Measurements from ENCODE around the gene KLHDC10.

KLHDC10 gene

GRCh38 chr7:130131191-130131834 is 61.0 kb downstream of the KLHDC10 start:
- Histone ChIP-seq H3K27me3 (ENCODE audit: low read length) (no peaks in the 10 kb centered on the region), H3K9me3 (ENCODE audit: insufficient read depth, low read length) (no peaks in the 10 kb centered on the region), H2AFZ (ENCODE audit: low read depth, low read length, severe bottlenecking) (no peak overlapping the region), H3K4me2 (ENCODE audit: low read depth, low read length, poor library complexity, severe bottlenecking) (no peak overlapping the region), H3K9me2 (replicated peaks; ENCODE audit: insufficient read depth, low read length) (no peaks in the 10 kb centered on the region), H3K79me2 (ENCODE audit: insufficient read depth, low read length) (no peaks in the 10 kb centered on the region), H3K9ac (ENCODE audit: low read length) (no peak overlapping the region), H3K36me3 (ENCODE audit: low read length) (0 out of 2 replicates have a peak, but pooled peaks cover 3% of the 10 kb centered on the region), H3K27ac (ENCODE audit: low read depth, low read length) (no peak overlapping the region), H3K4me3 (ENCODE audit: insufficient read depth, low read length, poor library complexity, severe bottlenecking) (no peak overlapping the region), H4K20me1 (ENCODE audit: low read depth, low read length) (no peaks in the 10 kb centered on the region), H3F3A (ENCODE audit: insufficient read depth) (no peaks in the 10 kb centered on the region)
- no peak for TF ChIP-seq EZH2phosphoT487 (conservative IDR thresholded peaks at IDR 0.05; ENCODE audit: low read length)
- no peak for TF ChIP-seq CTCF (IDR thresholded peaks at IDR 0.05; ENCODE audit: insufficient read depth, low read length, poor library complexity, severe bottlenecking)

- no peaks in the 10 kb centered on the region for H3K9me3 ChIP-seq (ENCODE audit: insufficient read depth, low read length)
- H3K9ac ChIP-seq (ENCODE audit: low read length): no peak overlapping the region
- H4K20me1 ChIP-seq (ENCODE audit: low read depth, low read length): no peaks in the 10 kb centered on the region
- 0 out of 2 replicates have a peak, but pooled peaks cover 3% of the 10 kb centered on the region for H3K36me3 ChIP-seq (ENCODE audit: low read length)
- H3K9me2 ChIP-seq (replicated peaks; ENCODE audit: insufficient read depth, low read length): no peaks in the 10 kb centered on the region
- H3K27me3 ChIP-seq (ENCODE audit: low read length): no peaks in the 10 kb centered on the region
- no peaks in the 10 kb centered on the region for H3F3A ChIP-seq (ENCODE audit: insufficient read depth)
- TF ChIP-seq CTCF (IDR thresholded peaks at IDR 0.05; ENCODE audit: insufficient read depth, low read length, poor library complexity, severe bottlenecking) (no peak), EZH2phosphoT487 (conservative IDR thresholded peaks at IDR 0.05; ENCODE audit: low read length) (no peak)
- H2AFZ ChIP-seq (ENCODE audit: low read depth, low read length, severe bottlenecking): no peak overlapping the region
- no peak overlapping the region for H3K27ac ChIP-seq (ENCODE audit: low read depth, low read length)
- H3K4me3 ChIP-seq (ENCODE audit: insufficient read depth, low read length, poor library complexity, severe bottlenecking): no peak overlapping the region
- H3K79me2 ChIP-seq (ENCODE audit: insufficient read depth, low read length): no peaks in the 10 kb centered on the region
- H3K4me2 ChIP-seq (ENCODE audit: low read depth, low read length, poor library complexity, severe bottlenecking): no peak overlapping the region
Observed at GRCh38 chr7:130131964-130132875, 61.9 kb downstream of the KLHDC10 start.

GRCh38 chr7:130133029-130133782 is 62.9 kb downstream of the KLHDC10 start:
- Histone ChIP-seq H3F3A (ENCODE audit: insufficient read depth) (no peaks in the 10 kb centered on the region), H3K4me3 (ENCODE audit: insufficient read depth, low read length, poor library complexity, severe bottlenecking) (no peak overlapping the region), H2AFZ (ENCODE audit: low read depth, low read length, severe bottlenecking) (no peak overlapping the region), H3K9ac (ENCODE audit: low read length) (no peak overlapping the region), H3K27ac (ENCODE audit: low read depth, low read length) (no peak overlapping the region), H4K20me1 (ENCODE audit: low read depth, low read length) (no peaks in the 10 kb centered on the region), H3K9me3 (ENCODE audit: insufficient read depth, low read length) (no peaks in the 10 kb centered on the region), H3K27me3 (ENCODE audit: low read length) (no peaks in the 10 kb centered on the region), H3K36me3 (ENCODE audit: low read length) (0 out of 2 replicates have a peak, but pooled peaks cover 3% of the 10 kb centered on the region), H3K4me2 (ENCODE audit: low read depth, low read length, poor library complexity, severe bottlenecking) (no peak overlapping the region), H3K9me2 (replicated peaks; ENCODE audit: insufficient read depth, low read length) (no peaks in the 10 kb centered on the region), H3K79me2 (ENCODE audit: insufficient read depth, low read length) (no peaks in the 10 kb centered on the region)
- TF ChIP-seq CTCF (IDR thresholded peaks at IDR 0.05; ENCODE audit: insufficient read depth, low read length, poor library complexity, severe bottlenecking): no peak
- no peak for TF ChIP-seq EZH2phosphoT487 (conservative IDR thresholded peaks at IDR 0.05; ENCODE audit: low read length)
